EL (cell line): Measurements from ENCODE around the gene LRP8.
A peak's percentile ranks its signal among the peaks of the same experiment; 100 is the strongest.

Source experiments
- DNase-seq: peaks from one replicate; pipeline ENCODE4 v3.0.0-alpha.2; 2016

The LRP8 gene

DNA sequence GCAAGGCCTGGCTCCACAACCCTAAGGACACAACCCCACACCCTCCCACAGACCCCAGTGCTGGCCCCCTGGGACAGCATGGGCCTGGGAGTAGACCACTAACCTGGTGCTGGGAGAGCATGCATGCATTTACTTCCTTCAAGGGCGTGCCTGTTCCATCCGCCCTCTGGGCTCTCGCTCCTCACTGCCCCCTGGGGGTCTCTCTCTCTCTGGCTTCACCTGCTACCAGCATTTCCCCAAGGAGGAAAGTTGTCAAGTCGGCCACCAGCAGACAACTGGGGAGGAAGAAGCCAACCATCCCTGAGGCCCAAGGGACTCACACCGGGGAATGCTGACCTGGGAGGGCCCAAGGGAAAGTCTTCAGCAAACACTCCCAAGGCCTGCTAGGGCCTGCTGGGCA is 6.5 kb downstream of the LRP8 start:
- no peak for DNase-seq

GRCh38 chr1:53320646-53321045 is 7.2 kb downstream of the LRP8 start:
- no peak for DNase-seq

GRCh38 chr1:53319296-53320101 is 8.4 kb downstream of the LRP8 start:
- DNase-seq, result no peak

- no peak for DNase-seq
These were observed 10.0 kb downstream of the LRP8 start for GRCh38 chr1:53317646-53318539.

GRCh38 chr1:53316766-53317581 is 10.9 kb downstream of the LRP8 start:
- no peak for DNase-seq

DNA sequence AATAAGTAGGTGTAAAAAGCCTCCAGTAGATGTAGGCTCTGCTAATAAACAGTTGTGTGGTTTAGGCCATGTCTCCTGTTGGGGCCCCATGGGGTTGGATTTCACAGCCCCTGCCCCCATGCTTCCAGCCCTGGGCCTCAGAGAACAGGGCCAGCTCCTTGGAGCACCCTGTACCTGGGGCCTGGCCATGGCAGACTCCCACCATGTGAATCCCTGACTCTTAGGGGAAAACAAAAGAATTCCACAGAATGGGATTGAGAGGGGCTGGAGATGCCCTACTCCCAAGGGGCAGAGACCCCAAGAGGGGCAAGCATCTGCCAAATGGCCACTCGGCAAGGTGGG is 11.5 kb downstream of the LRP8 start:
- DNase-seq, result no peak

GRCh38 chr1:53315456-53316423 is 12.1 kb downstream of the LRP8 start:
- peak; percentile 15 for DNase-seq

- DNase-seq, result no peak
These were observed 12.8 kb downstream of the LRP8 start for GRCh38 chr1:53315046-53315445.

- no peak for DNase-seq
These were observed 13.3 kb downstream of the LRP8 start for GRCh38 chr1:53314606-53315005.

- no peak for DNase-seq
These were observed 13.8 kb downstream of the LRP8 start for GRCh38 chr1:53314096-53314495.

DNA sequence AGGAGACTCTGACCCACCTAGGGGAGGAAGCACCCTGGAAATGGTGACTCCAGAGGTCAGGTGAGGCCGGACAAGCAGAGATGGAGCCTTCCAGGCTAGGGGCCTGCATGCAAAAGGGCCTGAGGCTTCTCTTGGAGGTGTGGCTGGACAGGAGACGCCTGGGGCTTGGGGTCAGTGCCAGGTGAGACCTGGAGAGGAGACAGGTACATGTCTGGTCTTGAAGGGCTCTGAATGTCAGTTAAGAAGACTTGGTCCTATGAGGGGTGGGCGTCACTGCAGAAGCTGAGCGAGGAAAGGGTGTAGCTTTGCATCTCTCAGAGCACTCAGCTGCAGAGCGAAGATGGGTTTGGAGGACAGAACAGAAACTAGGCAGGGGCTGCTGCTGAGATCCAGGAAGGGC is 14.3 kb downstream of the LRP8 start:
- DNase-seq, result no peak

DNA sequence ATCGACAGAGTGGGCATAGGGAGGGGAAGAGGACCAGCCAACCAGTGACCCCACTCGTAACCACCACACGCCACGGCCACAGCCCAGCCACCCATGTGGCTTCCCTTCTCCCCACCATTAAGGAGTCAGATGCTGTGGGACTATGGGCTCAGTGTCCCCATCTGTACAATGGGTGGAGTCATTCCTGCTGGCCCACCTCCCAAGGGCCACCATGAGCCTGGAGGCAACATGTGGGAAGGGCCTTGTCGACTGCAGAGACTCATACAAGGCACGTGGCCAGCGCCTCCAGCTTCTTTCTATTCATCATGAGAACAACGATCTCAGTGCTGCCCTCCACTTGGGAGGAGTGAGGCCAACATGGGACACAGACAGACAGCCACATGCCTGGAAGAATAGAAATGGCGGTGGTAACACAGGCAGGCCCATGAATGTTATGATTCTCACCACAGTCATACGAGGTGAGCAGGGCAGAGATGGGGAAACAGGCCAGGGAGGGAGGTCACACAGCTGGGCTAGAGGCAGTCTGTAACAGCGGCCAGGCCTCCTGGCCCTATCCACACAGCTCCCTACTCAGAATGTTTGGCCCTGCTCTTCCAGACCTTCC is 16.1 kb downstream of the LRP8 start:
- DNase-seq, result no peak

GRCh38 chr1:53310847-53311681 is 16.8 kb downstream of the LRP8 start:
- no peak for DNase-seq

DNA sequence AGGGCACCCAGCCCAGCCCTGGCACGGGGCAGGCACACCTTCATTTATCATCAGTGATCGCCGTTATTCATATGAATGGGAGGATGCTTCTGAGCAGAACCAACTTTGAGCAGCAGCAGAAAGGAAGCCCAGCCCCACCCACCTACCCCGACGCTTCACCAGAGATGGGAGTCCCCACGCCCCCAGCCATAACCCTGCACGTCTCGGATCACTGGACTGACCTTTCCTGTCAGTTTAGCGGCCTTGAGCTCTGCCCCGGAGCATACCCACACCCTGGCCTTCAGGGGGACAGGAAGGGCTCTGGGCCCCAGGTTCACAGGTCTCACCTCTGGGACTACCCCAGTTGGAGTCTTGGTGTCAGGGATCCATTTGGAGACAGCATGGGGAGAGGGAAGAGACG is 18.1 kb downstream of the LRP8 start:
- no peak for DNase-seq

GRCh38 chr1:53308506-53308905 is 19.4 kb downstream of the LRP8 start:
- DNase-seq, result no peak

DNA sequence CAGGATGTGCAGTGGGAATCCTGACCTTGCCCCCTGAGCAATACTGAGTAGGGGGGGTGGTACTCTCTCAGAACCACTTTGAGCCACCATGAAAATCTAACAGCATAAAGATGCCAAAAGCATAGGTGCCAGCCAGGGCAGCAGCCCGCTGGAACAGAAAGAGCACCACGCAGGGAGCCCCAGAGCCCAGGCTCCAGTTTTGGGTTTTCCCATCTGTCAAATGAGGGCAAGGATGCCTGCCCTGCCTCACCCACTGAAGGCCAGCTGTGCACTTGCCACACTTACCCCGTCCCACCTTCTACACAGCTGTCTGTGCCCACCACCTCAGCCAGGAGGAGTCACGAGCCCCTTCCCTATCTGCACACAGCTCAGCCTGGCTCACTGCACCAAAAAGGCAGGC is 20.8 kb downstream of the LRP8 start:
- DNase-seq, result no peak

GRCh38 chr1:53306168-53306567 is 21.7 kb downstream of the LRP8 start:
- no peak for DNase-seq

DNA sequence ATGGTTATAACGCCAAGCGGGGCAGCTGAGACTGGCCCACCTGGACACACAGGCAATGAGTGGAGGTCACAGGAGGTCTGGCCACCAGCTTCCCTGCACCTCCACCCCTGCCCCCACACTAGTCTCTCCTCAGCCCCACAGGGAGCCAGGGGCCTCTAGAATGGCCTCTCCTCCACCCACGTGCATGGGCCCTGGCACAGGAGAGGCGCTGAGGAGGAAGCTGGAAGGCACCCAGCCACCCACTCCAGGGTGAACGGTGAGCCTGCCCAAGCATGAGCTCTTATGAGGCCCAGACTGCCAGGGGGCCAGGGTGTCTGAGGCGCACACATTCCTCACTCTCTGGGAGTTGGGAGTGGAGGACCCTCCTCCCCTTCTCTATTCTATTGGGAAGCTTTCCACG is 22.2 kb downstream of the LRP8 start:
- DNase-seq, result no peak

- no peak for DNase-seq
These were observed 23.3 kb downstream of the LRP8 start for GRCh38 chr1:53304527-53304926.

GRCh38 chr1:53303726-53304515 is 23.9 kb downstream of the LRP8 start:
- DNase-seq, result no peak
